ENCODE measurements around the gene GPATCH8.

GPATCH8 gene

DNA sequence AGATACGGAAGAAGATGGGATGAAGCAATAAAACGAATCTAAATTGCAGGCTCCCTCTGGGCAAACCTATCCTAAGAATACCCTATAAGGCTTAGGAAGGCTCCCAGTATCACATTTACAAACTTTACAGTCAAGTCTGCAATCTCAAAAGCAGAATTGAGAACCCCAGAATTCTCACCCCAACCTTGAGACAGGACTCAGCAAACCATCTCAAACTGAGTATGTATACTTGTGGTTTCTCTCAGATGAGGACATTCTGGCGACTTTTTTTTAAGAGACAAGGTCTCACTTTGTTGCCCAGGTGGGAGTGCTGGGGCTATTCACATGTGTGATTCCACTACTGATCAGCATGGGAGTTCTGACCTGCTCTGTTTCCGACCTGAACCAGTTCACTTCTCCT is 94.4 kb downstream of the GPATCH8 start:
- DNase-seq (ENCODE audit: low read depth), result no peak
- H3K4me3 ChIP-seq (ENCODE audit: low read depth, low read length), result no peak overlapping the region
- TF ChIP-seq, protein P1, sequence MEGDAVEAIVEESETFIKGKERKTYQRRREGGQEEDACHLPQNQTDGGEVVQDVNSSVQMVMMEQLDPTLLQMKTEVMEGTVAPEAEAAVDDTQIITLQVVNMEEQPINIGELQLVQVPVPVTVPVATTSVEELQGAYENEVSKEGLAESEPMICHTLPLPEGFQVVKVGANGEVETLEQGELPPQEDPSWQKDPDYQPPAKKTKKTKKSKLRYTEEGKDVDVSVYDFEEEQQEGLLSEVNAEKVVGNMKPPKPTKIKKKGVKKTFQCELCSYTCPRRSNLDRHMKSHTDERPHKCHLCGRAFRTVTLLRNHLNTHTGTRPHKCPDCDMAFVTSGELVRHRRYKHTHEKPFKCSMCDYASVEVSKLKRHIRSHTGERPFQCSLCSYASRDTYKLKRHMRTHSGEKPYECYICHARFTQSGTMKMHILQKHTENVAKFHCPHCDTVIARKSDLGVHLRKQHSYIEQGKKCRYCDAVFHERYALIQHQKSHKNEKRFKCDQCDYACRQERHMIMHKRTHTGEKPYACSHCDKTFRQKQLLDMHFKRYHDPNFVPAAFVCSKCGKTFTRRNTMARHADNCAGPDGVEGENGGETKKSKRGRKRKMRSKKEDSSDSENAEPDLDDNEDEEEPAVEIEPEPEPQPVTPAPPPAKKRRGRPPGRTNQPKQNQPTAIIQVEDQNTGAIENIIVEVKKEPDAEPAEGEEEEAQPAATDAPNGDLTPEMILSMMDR (conservative IDR thresholded peaks at IDR 0.05; ENCODE audit: low read depth, low read length), result no peak

DNA sequence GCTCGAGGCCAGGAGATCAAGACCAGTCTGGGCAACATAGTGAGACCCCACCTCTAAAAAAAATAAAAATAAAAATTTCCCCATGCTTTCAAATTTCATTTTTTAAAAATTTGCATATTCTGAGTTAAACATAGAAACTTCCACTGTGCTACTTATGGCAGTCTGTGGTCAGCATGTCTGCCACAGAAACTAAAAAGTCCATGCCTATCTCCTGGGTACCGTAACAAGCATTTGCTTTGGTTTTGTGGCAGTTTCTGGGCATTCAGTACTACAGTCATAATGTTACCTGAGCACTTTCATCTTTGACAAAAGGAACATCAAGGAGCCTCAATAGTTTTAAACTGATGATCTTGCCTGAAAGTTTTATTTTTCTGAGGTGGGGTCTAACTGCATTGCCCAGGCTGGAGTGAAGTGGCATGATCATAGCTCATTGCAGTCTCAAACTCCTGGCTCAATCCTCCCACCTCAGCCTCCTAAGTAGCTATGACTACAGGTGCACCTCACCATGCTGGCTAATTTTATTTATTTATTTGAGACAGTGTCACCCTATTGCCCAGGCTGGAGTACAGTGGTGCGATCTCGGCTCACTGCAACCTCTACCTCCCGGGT is 100.5 kb downstream of the GPATCH8 start:
- TF ChIP-seq, protein P1 (conservative IDR thresholded peaks at IDR 0.05; ENCODE audit: low read depth, low read length), result no peak
- no peak overlapping the region for H3K4me3 ChIP-seq (ENCODE audit: low read depth, low read length)
- DNase-seq (ENCODE audit: low read depth), result no peak

DNA sequence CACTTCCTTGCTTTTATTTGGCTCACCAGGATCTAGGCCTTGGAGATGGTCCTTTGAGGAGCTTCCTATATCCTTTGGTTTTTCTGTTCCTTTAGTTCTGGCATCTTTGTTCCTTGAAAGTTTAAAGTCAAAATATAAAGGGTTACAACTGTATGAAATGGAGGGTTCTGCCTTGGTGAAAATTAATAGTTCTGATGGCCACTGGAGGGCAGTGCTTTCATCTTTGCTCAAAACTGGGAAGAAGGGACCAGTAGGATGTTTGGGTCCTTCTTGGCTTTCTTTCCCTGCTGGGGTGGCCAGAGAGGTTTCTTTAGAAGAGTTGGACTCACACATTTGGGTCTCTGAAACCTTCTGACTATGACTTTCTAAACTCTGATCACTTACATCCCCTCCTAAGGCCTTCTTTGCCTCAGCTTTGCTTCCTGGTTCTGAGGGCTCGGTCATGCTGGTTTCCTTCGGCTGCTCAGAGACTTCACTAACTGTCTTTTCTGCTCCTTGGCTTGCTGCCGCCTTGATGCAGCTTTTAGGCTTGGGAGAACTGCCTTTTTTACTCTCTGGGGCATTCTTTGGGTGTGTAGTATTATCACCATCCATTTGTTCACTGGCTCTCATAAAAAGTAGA is 102.9 kb downstream of the GPATCH8 start:
- DNase-seq (ENCODE audit: low read depth), result peak; percentile 68
- TF ChIP-seq, protein P1 (conservative IDR thresholded peaks at IDR 0.05; ENCODE audit: low read depth, low read length), result peak; percentile 72
- no peak overlapping the region for H3K4me3 ChIP-seq (ENCODE audit: low read depth, low read length)

DNA sequence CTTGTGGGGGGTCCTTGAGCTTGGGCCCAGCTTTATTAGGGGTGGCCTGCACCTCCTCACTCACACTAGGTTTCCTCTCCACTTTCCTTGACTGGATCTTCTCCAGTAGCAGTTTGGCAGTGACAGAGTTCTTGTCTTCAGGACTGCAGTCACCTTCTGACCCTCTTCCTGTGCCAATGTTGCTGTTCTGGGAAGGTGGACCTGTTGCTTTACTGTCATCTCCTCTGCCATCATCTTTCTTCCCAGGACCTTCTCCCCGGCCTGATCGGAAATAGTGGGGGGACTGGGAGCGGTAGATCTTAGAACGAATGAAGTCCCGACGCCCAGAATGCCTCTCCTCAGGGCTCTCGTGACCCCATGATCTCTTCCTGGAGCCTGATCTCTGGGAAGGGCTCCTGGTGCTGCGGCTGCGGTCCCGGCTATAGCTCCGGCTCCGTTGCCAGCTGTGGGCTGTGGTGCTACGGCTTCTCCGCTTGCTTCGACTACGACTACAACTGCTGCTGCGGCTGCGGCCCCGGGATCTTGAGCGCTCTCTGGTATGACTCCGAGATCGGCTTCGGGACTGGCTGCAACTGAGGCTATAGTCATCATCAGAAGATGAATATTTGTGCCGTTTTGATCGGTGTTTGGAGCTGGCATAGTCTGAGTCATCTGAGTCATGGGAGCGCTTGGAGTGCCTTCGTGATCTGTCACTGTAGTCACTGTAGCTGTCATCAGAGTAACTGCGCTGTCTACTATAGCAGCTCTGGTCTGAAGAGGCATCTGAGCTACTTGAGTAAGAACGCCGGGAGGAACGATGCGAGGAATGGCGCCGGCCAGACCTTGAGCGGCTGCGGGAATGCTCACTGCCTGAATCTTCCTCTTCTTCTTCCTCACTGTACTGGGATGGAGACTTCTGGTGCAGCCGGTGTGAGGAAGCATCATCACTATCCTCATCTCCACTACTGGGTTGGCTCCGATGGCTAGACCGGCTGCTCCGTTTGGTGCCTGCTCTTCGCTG is 104.2 kb downstream of the GPATCH8 start:
- H3K4me3 ChIP-seq (ENCODE audit: low read depth, low read length), result no peak overlapping the region
- TF ChIP-seq, protein P1 (conservative IDR thresholded peaks at IDR 0.05; ENCODE audit: low read depth, low read length), result no peak
- DNase-seq (ENCODE audit: low read depth), result no peak

DNA sequence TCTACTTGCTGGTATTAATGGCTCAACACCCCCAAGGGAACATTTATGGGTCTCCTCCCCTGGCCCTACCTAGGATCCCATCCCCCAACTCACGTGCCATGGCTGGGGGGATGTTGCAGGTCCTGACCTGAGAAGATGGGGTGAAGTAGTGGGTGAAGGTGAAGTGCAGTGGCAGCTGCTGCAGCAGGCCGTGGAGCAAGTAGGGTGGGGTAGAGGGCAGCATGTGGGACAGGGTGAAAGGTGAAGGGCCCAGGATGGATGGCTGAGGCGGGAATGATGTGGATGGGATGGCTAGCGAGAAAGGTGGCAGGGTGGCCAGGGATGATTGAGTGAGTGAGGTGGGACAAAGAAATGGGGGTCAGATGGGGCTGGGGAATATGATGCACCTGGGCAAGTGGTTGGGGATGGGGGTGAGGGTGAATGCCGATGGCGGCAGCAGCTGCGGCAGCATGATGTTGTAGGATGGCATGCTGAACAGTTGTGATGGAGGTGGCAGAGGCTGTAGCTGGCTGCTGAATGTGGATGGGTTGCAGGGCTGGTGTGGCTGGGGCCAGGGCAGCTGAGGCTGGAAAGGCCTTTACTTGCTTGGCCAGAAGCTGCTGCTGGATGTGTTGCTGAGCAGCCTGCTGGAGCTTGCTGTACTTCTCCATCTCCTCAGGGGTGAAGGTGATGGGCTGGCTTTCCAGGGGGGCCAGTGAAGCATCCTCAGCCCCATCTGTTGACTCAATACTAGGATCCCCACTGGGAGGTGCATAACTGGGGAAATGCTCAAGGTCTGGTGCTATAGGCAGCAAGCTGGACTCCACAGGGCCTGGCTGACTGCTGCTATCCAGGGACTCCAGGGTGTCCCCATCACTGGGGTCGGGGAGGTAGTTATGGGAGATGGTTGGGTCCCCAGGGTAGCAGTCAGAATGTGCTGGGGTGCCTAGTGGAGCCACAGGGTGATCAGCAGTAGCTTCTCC is 105.4 kb downstream of the GPATCH8 start:
- TF ChIP-seq, protein P1 (conservative IDR thresholded peaks at IDR 0.05; ENCODE audit: low read depth, low read length), result no peak
- H3K4me3 ChIP-seq (ENCODE audit: low read depth, low read length), result no peak overlapping the region
- DNase-seq (ENCODE audit: low read depth), result peak; percentile 29

DNA sequence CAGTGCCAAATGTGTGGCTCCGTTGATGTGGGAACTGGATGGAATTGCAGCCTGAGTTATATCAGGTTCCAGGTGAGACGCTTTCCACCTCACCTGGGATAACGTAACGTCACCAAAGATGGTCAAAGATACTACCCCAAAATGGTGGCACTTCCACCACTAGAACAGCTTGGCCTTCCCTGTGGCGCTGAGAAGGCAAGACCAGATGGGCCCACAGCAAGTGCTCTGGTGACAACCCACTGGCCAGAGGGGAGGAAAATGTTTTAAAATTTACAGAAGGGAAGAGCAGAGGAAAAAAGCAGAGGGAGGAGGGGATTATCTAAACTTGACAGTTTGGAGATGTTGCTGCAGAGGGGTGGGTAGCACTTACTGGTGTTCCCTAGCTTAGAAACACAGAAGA is 106.3 kb downstream of the GPATCH8 start:
- TF ChIP-seq, protein P1 (conservative IDR thresholded peaks at IDR 0.05; ENCODE audit: low read depth, low read length), result no peak
- H3K4me3 ChIP-seq (ENCODE audit: low read depth, low read length), result no peak overlapping the region
- DNase-seq (ENCODE audit: low read depth), result no peak

Data from choroid plexus epithelial cell (primary cell).